NCI-H1436 (cell line): ENCODE data around the gene LSMEM2.

ENCODE experiments used
- DNase-seq: peaks from one replicate; lab custom pipeline; 2025; lab: John Stamatoyannopoulos, UW

Gene LSMEM2

GRCh38 chr3:50322386-50323091 is 43.7 kb downstream of the LSMEM2 start, which contains the start of gene HYAL2:
TSS of gene HYAL2 (minus strand) at chr3:50322745. CDS start at chr3:50320489, 2,256 bp downstream.
- no peak for DNase-seq

- no peak for DNase-seq
Measured at GRCh38 chr3:50323092-50323600, 44.3 kb downstream of the LSMEM2 start.

- no peak for DNase-seq
Measured at GRCh38 chr3:50323614-50324199, 44.8 kb downstream of the LSMEM2 start.

- DNase-seq, result no peak
Measured at GRCh38 chr3:50324351-50325112, 45.6 kb downstream of the LSMEM2 start.

GRCh38 chr3:50325113-50325480 is 46.2 kb downstream of the LSMEM2 start:
- DNase-seq, result no peak

GRCh38 chr3:50325497-50326181 is 46.8 kb downstream of the LSMEM2 start:
- DNase-seq, result no peak

GRCh38 chr3:50326182-50326541 is 47.3 kb downstream of the LSMEM2 start:
- no peak for DNase-seq

GRCh38 chr3:50327129-50327528 is 48.2 kb downstream of the LSMEM2 start:
- no peak for DNase-seq

GRCh38 chr3:50327943-50328691 is 49.2 kb downstream of the LSMEM2 start, which contains the start of gene TUSC2:
TSS of gene TUSC2 (minus strand) at chr3:50328223. CDS start at chr3:50328099, 124 bp downstream.
- DNase-seq, result peak; percentile 92

- no peak for DNase-seq
Measured at GRCh38 chr3:50330330-50330729, 51.4 kb downstream of the LSMEM2 start.

- no peak for DNase-seq
Measured at GRCh38 chr3:50331364-50331907, 52.5 kb downstream of the LSMEM2 start.

GRCh38 chr3:50333744-50334328 is 54.9 kb downstream of the LSMEM2 start:
- no peak for DNase-seq

- DNase-seq, result no peak
Measured at GRCh38 chr3:50334339-50335075, 55.6 kb downstream of the LSMEM2 start.

- no peak for DNase-seq
Measured at GRCh38 chr3:50336452-50337174, 57.7 kb downstream of the LSMEM2 start.

GRCh38 chr3:50337175-50337861 is 58.4 kb downstream of the LSMEM2 start:
- peak; percentile 85 for DNase-seq
